Suprapubic skin (tissue), 4 donors: ENCODE data around the gene SDSL.

Experiments
- CTCF ChIP-seq, 2 donors: fragments of 200-600 bp in 1 of 2; fragments of 450-650 bp in 1 of 2; sonication (generic) in 1 of 2; IDR thresholded peaks; one replicate each; pipeline ENCODE4 v1.5.1; 2016 to 2019; ENCODE audit warnings: antibody characterized with exemption in 2 of 2, mild to moderate bottlenecking in 1 of 2, moderate library complexity in 1 of 2
- POLR2A ChIP-seq, 2 donors: fragments of 450-650 bp; IDR thresholded peaks; one replicate each; pipeline ENCODE4 v1.6.1; 2017; ENCODE audit warnings: antibody characterized with exemption in 2 of 2, mild to moderate bottlenecking in 2 of 2, moderate library complexity in 2 of 2
- POLR2AphosphoS5 ChIP-seq, 3 donors: sonication (generic); formaldehyde crosslinking; IDR thresholded peaks; one replicate each; pipeline ENCODE4 v1.6.1; 2017; ENCODE audit warnings: antibody characterized with exemption in 3 of 3

GRCh38 chr12:113469949-113470743 lies 48.0 kb downstream of the SDSL start:
- TF ChIP-seq CTCF (IDR thresholded peaks at IDR 0.05) (no peak), POLR2AphosphoS5 (IDR thresholded peaks at IDR 0.05) (no peak), POLR2A (IDR thresholded peaks at IDR 0.05) (no peak)
